A549 (cell line): Measurements from ENCODE around the gene GRB14.

ENCODE experiments used
- ATOH8 ChIP-seq: fragments of 250-450 bp; sonication (Bioruptor Pico); IDR thresholded peaks from 2 replicates; pipeline ENCODE4 v1.5.0; 2020; ENCODE audit warnings: low read depth, mild to moderate bottlenecking, moderate library complexity
- CBX8 ChIP-seq: fragments of 200-600 bp; sonication (generic); IDR thresholded peaks from 2 replicates; pipeline ENCODE4 v1.6.1; 2016
- CTCF ChIP-seq: fragments of >200 bp; sonication (Bioruptor Twin); formaldehyde crosslinking; IDR thresholded peaks from 3 replicates; pipeline ENCODE4 v1.5.1; 2016
- EP300 ChIP-seq, 2 experiments: fragments of >200 bp; sonication (Bioruptor Twin); formaldehyde crosslinking; IDR thresholded peaks; 2 replicates in 1 of 2; 3 replicates in 1 of 2; pipeline ENCODE4 v1.6.1; 2016 to 2017
- HDAC2 ChIP-seq: fragments of 200-600 bp; sonication (generic); IDR thresholded peaks from 2 replicates; pipeline ENCODE4 v1.6.1; 2016
- HOXA7 ChIP-seq: fragments of 250-450 bp; sonication (Bioruptor Pico); IDR thresholded peaks from 2 replicates; pipeline ENCODE4 v1.5.0; 2020; ENCODE audit warnings: mild to moderate bottlenecking, moderate library complexity
- NR3C1 ChIP-seq: fragments of >200 bp; sonication (Bioruptor Twin); formaldehyde crosslinking; IDR thresholded peaks from 3 replicates; pipeline ENCODE4 v1.6.1; 2017
- PBX3 ChIP-seq: IDR thresholded peaks from 2 replicates; pipeline ENCODE4 v1.6.1; 2012
- PHF8 ChIP-seq: fragments of 200-600 bp; sonication (generic); IDR thresholded peaks from 2 replicates; pipeline ENCODE4 v1.6.1; 2016; ENCODE audit warnings: low read depth, mild to moderate bottlenecking, antibody characterized with exemption, moderate library complexity, borderline replicate concordance
- POLR2A ChIP-seq: IDR thresholded peaks from 2 replicates; pipeline ENCODE4 v1.6.1; 2012; ENCODE audit warnings: mild to moderate bottlenecking, low read length
- RAD21 ChIP-seq, 2 experiments: fragments of >200 bp in 1 of 2; sonication (Bioruptor Twin) in 1 of 2; formaldehyde crosslinking in 1 of 2; IDR thresholded peaks in 1 of 2; conservative IDR thresholded peaks in 1 of 2; 2 replicates in 1 of 2; 3 replicates in 1 of 2; pipeline ENCODE4 v1.6.1; 2012 to 2018; ENCODE audit warnings: inconsistent platforms in 1 of 2
- REST ChIP-seq: fragments of 200-600 bp; sonication (generic); IDR thresholded peaks from 2 replicates; pipeline ENCODE4 v1.6.1; 2016; ENCODE audit warnings: antibody characterized with exemption, mild to moderate bottlenecking, moderate library complexity
- RFX5 ChIP-seq: fragments of 450-650 bp; IDR thresholded peaks from 2 replicates; pipeline ENCODE4 v1.7.1; 2014; ENCODE audit warnings: antibody characterized with exemption, mild to moderate bottlenecking, moderate library complexity
- ZSCAN20 ChIP-seq: fragments of 250-450 bp; sonication (Bioruptor Pico); IDR thresholded peaks from 2 replicates; pipeline ENCODE4 v1.8.0; 2022; ENCODE audit warnings: mild to moderate bottlenecking, moderate library complexity

GRCh38 chr2:164512871-164513270 is 108.4 kb downstream of the GRB14 start:
- TF ChIP-seq RFX5 = no peak
- TF ChIP-seq CTCF = no peak
- TF ChIP-seq RAD21 (conservative IDR thresholded peaks at IDR 0.05 in 1 of 2, IDR thresholded peaks at IDR 0.05 in 1 of 2) = no peak
- TF ChIP-seq PHF8 = no peak
- TF ChIP-seq CBX8 = no peak
- TF ChIP-seq POLR2A = no peak
- TF ChIP-seq EP300 (IDR thresholded peaks at IDR 0.05) = no peak
- TF ChIP-seq NR3C1 = no peak
- TF ChIP-seq ATOH8 = no peak
- no peak for TF ChIP-seq PBX3
- TF ChIP-seq ZSCAN20 = no peak
- no peak for TF ChIP-seq HDAC2
- no peak for TF ChIP-seq REST
- no peak for TF ChIP-seq HOXA7
